Fibroblast of pulmonary artery (primary cell): ENCODE measurements around the gene ERBIN.

Experiments
- DNase-seq: peaks from one replicate; pipeline ENCODE4 v3.0.0-alpha.2; 2010; ENCODE audit warnings: low read depth
- H3K4me3 ChIP-seq: replicated peaks from 2 replicates; pipeline ENCODE4 v1.5.1; 2011; ENCODE audit warnings: low read depth, mild to moderate bottlenecking, control low read depth, low read length, moderate library complexity
- TF ChIP-seq, protein P1 (sequence below): IDR thresholded peaks from 2 replicates; pipeline ENCODE4 v1.5.1; 2011; ENCODE audit warnings: mild to moderate bottlenecking, control low read depth, low read length, inconsistent platforms; ENCODE audit errors: missing control alignments

The ERBIN gene

DNA sequence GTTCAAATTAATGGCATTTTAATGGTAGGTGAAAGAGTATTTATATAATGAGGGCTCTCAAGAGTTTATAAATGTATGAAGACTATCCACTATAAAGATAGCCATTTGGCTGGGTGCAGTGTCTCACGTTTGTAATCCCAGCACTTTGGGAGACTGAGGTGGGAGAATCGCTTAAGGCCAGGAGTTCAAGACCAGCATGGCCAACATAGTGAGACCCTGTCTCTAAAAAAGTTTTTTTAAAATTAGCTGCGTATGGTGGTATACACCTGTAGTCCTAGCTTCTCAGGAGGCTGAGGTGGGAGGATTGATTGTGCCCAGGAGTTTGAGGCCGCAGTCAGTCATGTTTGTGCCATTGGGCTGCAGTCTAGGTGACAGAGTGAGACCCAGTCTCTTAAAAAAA lies 61.6 kb downstream of the ERBIN start:
- no peak for DNase-seq
- TF ChIP-seq, protein P1, sequence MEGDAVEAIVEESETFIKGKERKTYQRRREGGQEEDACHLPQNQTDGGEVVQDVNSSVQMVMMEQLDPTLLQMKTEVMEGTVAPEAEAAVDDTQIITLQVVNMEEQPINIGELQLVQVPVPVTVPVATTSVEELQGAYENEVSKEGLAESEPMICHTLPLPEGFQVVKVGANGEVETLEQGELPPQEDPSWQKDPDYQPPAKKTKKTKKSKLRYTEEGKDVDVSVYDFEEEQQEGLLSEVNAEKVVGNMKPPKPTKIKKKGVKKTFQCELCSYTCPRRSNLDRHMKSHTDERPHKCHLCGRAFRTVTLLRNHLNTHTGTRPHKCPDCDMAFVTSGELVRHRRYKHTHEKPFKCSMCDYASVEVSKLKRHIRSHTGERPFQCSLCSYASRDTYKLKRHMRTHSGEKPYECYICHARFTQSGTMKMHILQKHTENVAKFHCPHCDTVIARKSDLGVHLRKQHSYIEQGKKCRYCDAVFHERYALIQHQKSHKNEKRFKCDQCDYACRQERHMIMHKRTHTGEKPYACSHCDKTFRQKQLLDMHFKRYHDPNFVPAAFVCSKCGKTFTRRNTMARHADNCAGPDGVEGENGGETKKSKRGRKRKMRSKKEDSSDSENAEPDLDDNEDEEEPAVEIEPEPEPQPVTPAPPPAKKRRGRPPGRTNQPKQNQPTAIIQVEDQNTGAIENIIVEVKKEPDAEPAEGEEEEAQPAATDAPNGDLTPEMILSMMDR, result no peak
- no peak overlapping the region for H3K4me3 ChIP-seq

DNA sequence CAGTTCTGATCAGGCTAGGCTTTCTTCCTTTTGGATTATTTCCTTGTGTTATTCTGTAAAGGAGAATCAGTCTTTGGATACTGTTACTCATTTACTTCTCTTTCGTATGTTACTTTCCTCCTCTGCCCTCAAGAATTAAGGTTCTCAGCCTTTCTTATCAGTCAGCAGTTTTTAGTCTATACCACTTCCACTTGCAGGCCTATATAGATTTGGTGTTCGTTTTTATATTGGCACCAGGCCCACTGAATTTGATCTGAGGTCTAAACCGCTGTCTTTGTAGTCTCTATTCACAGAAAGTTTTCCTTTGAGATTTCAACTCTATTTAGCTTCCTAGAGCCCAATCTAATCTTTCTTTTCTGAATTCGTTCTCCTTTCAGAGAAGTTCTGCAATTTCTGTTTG lies 62.8 kb downstream of the ERBIN start:
- no peak overlapping the region for H3K4me3 ChIP-seq
- TF ChIP-seq, protein P1, result no peak
- DNase-seq, result no peak

DNA sequence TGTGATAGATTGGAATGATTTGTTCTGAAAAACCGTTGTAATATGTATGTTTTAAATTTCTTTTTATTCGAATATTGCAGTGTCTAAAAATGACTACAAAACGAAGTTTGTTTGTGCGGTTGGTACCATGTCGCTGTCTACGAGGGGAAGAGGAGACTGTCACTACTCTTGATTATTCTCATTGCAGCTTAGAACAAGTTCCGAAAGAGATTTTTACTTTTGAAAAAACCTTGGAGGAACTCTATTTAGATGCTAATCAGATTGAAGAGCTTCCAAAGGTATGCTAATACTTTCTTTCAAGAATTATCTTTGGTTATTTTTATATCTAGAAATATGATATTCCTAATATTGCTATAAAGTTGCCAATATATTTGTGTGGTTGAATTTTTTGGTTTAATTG lies 66.3 kb downstream of the ERBIN start:
- TF ChIP-seq, protein P1, result no peak
- DNase-seq, result no peak
- H3K4me3 ChIP-seq, result no peak overlapping the region

DNA sequence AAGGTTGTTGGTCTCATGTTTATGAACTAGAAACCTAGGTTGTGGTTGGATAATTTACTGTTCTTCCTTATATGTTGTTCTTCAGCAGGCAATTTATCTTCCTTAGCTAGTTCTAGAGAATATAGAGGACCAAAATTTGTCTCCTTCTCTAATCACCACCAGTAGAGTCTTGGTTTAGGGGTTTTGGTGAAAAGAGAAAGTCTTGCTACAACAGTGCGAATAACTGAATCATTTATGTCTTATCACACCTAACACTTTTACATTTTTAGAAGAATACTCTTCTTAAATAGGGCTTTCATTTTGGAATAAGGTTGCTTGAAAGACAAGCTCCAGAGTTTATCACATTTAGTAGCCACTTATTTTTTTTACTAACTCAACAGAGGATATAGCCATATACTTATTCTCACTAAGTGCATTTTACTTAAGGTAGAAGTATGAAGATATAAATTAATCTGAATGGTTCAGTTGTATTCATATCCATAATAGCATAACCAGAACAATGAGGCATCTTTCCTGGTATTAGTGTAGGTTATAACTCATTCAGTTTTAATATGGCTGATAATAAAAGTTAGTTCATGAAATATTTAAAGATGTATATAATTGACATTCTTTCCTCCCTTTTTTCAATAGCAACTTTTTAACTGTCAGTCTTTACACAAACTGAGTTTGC lies 67.9 kb downstream of the ERBIN start:
- TF ChIP-seq, protein P1, result no peak
- H3K4me3 ChIP-seq, result no peak overlapping the region
- no peak for DNase-seq

DNA sequence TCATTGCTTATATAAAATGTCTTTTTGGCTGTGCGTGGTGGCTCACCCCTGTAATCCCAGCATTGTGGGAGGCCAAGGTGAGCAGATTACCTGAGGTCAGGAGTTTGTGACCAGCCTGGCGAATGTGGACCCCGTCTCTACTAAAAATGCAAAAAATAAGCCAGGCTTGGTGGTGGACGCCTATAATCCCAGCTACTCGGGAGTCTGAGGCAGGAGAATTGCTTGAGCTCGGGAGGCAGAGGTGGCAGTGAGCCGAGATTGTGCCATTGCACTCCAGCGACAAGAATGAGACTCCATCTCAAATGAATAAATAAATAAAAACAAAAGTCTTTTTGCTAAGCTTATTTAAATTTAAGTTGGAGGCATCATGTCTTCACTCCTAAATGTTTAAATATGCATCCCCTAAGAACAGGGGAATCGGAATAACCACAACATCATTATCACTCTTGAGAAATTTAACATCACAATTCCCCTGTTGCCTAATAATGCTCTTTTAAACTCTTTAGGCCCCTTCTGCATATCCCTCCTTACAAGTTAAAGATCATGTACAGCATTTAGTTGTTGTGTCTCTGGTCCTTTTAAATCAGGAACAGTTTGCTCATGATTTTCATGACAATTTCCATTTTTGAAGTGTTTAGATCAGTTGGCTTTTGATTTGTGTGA lies 72.8 kb downstream of the ERBIN start:
- TF ChIP-seq, protein P1, result no peak
- DNase-seq, result no peak
- H3K4me3 ChIP-seq, result no peak overlapping the region

DNA sequence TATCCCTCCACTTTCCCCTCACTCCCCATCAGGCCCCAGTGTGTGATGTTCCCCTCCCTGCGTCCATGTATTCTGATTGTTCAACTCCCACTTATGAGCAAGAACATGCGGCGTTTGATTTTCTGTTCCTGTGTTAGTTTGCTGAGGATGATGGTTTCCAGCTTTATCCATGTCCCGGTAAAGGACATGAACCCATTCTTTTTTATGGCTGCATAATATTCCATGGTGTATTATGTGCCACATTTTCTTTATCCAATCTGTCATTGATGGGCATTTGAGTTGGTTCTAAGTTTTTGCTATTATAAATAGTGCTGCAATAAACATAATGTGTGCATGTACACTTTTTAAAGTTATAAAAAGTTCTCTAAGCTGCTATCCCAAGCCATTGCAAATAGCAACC lies 75.6 kb downstream of the ERBIN start:
- DNase-seq, result no peak
- H3K4me3 ChIP-seq, result no peak overlapping the region
- TF ChIP-seq, protein P1, result no peak

DNA sequence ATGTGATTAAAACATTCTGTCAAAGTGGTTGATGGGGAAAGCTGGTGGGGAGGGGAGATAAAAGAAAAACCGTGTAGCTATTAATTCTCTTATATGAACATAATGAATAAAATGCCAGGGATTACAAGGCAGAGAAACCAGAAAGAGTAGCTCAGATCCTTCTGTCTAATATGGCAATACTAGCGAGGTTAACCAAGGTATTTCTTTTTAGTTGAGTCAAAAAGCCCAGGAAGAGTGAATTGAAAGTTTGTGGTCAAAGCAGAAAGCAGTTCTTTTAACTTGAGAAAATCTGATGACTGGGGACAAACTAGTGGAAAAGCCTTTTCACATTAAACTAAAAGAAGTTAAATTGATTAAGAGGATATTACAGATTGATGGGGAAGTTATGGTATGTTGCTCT lies 76.0 kb downstream of the ERBIN start:
- TF ChIP-seq, protein P1, result no peak
- DNase-seq, result no peak

More for the DNA sequence above, 76.0 kb downstream of the ERBIN start:
- H3K4me3 ChIP-seq, result no peak overlapping the region
